ENCODE data around the gene SDHAF2.

GRCh38 chr11:61486011-61486620 lies 56.2 kb downstream of the SDHAF2 start:
- no peak for TF ChIP-seq CTCF (IDR thresholded peaks at IDR 0.05)
- no peak for TF ChIP-seq POLR2A (IDR thresholded peaks at IDR 0.05)
- no peak for TF ChIP-seq POLR2AphosphoS5 (IDR thresholded peaks at IDR 0.05)

All from transverse colon (tissue), 4 donors.